Measurements from ENCODE around the gene MRPS11.

The MRPS11 gene

DNA sequence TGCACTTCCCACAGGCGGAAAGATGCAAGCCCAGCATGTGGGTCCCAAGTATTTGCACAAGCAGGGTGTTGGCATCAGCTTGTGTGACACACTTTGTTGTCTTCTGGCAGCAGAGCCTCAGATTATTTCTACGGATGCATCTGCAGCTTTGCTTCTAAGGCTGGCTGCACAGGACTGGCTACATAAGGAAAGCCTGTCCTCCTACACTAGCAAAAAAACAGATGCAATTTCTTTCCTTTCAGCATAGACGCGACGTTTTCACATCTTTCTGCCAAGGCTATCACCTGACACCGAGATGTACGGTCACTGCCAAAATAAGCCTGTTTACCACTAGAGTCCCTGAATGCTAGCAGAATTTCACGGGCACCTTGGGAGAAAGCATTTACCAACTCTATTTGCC is 13.5 kb downstream of the MRPS11 start:
- no peak overlapping the region for H3K4me3 ChIP-seq (ENCODE audit: low read depth, low read length)
- DNase-seq (ENCODE audit: low read depth): no peak
- TF ChIP-seq, protein P1, sequence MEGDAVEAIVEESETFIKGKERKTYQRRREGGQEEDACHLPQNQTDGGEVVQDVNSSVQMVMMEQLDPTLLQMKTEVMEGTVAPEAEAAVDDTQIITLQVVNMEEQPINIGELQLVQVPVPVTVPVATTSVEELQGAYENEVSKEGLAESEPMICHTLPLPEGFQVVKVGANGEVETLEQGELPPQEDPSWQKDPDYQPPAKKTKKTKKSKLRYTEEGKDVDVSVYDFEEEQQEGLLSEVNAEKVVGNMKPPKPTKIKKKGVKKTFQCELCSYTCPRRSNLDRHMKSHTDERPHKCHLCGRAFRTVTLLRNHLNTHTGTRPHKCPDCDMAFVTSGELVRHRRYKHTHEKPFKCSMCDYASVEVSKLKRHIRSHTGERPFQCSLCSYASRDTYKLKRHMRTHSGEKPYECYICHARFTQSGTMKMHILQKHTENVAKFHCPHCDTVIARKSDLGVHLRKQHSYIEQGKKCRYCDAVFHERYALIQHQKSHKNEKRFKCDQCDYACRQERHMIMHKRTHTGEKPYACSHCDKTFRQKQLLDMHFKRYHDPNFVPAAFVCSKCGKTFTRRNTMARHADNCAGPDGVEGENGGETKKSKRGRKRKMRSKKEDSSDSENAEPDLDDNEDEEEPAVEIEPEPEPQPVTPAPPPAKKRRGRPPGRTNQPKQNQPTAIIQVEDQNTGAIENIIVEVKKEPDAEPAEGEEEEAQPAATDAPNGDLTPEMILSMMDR (IDR thresholded peaks at IDR 0.05; ENCODE audit: control insufficient read depth, extremely low read depth, insufficient read depth): no peak

DNA sequence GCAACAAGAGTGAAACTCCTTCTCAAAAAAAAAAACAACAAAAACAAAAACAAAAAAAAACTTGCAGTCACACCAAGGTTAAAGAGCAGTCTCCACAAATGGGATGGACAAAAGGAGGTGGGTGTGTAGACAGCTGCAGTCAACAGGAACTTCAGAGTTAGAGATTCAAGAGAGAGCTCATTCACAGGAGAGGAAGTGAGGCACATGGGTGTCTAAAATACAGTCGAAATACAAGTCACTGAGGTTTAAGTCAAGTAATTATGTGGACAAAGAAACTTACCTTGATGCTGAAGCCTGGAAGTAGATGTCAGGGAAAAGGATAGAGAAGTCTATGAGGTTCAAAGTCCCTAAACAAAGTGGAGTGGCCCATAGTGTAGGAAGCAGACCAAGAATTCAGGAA is 14.8 kb downstream of the MRPS11 start:
- TF ChIP-seq, protein P1 (IDR thresholded peaks at IDR 0.05; ENCODE audit: control insufficient read depth, extremely low read depth, insufficient read depth): no peak
- no peak overlapping the region for H3K4me3 ChIP-seq (ENCODE audit: low read depth, low read length)
- no peak for DNase-seq (ENCODE audit: low read depth)

DNA sequence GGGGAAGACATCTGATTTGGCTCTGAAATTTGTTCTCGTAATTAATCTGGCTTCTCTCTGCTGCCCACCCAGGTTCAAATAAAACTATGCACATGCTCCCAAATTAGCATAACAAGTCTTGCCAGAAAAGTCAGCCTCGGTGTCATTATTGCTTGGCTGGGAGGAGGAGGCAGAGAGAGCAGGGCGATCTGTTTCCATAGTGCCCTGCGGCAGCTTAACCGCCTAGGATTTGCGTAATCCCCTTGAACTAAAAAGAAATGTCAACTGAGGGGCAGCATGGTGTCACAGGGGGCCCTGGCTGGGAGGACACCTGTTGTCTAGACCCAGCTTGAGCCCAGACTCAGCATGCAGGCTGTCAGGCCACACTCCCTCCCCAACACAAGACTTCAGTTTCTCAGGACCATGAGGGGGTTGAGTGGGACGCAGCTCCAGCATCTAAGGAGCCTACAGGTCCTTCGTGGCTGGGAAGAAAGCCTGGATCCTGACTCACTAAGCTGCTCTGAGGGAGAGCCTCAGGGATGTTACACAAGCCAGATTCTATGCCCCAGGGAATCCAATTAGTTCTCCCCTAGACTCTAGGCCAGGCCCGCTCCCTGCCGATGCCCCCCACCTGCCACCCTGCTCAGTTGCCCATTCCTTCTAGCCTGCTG is 17.3 kb downstream of the MRPS11 start:
- TF ChIP-seq, protein P1 (IDR thresholded peaks at IDR 0.05; ENCODE audit: control insufficient read depth, extremely low read depth, insufficient read depth): no peak
- H3K4me3 ChIP-seq (ENCODE audit: low read depth, low read length): no peak overlapping the region
- no peak for DNase-seq (ENCODE audit: low read depth)

DNA sequence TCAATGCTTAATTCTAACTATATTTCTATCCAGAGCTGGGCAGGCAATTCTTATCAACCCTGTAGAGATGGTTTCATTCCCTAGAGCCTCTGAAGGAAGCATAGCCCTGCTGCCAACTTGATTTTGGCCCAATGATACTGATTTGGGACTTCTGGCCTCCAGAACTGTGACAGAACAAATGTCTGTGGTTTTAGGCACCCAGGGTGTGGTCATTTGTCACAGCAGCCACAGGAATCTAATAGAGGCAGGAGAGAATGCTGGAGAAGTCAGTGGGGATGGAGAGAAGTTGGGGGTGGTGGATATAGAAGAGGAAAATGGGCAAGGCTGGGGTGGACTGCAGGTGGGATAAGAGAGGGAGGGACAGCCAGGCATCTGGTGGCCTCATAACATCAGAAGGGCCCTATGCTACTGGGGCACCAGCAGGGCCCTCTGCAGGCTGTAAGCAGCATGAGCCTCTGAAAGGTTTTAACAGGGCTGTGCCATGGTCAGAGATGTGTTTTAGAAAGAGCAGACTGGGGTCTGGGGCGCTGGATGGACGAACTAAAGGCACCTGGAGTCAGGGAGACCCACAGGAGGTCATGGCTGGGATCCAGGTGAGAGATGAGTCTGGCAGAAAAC is 19.8 kb downstream of the MRPS11 start:
- no peak for DNase-seq (ENCODE audit: low read depth)
- TF ChIP-seq, protein P1 (IDR thresholded peaks at IDR 0.05; ENCODE audit: control insufficient read depth, extremely low read depth, insufficient read depth): no peak
- no peak overlapping the region for H3K4me3 ChIP-seq (ENCODE audit: low read depth, low read length)

DNA sequence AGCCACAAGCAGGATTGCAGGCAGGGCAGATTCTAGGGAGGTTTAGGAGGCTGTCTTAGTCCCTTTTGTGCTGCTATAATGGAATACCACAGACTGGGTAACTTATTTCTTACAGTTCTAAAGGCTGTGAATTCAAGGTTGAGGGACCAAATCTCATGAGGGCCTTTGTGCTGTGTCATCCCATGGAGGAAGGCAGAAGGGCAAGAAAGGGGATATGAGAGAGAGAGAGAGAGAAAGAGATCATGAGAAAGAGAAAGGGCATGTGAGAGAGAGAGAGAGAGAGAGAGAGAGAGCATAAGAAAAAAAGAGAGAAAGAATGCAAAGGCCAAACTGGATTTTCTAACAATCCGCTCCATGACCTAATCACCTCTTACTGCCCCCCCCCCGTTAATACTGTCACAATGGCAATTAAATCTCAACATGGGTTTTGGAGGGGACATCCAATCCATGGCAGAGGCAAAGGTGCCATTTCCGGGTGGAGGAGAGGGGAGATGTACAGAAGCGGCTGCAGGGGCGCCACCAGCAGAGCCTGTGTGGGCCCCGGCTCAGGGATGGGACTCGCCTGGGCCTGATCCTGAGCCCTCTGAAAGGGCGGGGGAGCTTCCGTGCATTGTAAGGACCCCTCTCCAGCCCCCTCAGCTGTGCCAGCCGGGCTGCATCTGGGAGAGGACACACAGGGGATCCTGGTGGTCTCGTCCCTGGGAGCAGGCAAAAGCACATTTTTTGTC is 20.5 kb downstream of the MRPS11 start:
- H3K4me3 ChIP-seq (ENCODE audit: low read depth, low read length): no peak overlapping the region
- TF ChIP-seq, protein P1 (IDR thresholded peaks at IDR 0.05; ENCODE audit: control insufficient read depth, extremely low read depth, insufficient read depth): no peak
- DNase-seq (ENCODE audit: low read depth): no peak

DNA sequence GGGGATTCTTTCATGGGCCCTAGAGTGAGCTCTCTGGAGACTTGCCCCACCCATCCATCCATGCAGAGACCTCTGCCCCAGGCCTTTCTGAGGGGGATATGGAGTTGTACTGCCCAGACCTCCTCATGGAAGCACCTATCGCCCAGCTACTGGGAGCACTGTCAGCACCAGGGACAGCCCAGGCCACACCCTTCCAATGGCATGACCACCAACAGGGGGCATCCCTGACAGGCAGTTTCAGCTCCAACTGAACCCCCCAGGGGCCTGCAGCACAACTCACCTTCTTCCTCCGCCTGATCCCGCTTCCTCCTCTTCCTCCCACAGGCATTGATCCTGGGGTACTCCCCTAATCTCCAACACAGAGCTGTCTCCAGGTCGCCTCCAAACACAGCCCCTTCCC is 21.8 kb downstream of the MRPS11 start:
- H3K4me3 ChIP-seq (ENCODE audit: low read depth, low read length): no peak overlapping the region
- DNase-seq (ENCODE audit: low read depth): no peak
- TF ChIP-seq, protein P1 (IDR thresholded peaks at IDR 0.05; ENCODE audit: control insufficient read depth, extremely low read depth, insufficient read depth): no peak

All from LNCaP clone FGC (cell line).